SK-N-SH treated with all-trans-retinoic acid at 6 μM for 48 hours (cell line): ENCODE results near the gene NEMF.

ENCODE experiments used
- ATAC-seq: fragments of 200-7000 bp; cut with Tn5 transposase; 3 replicates; pipeline ENCODE4 v1.9.1; 2020; ENCODE audit warnings: mild to moderate bottlenecking, moderate library complexity
- ARNTL ChIP-seq: fragments of 450-650 bp; formaldehyde crosslinking; IDR thresholded peaks from 2 replicates; pipeline ENCODE4 v1.5.0; 2020; ENCODE audit warnings: low read depth, mild to moderate bottlenecking, moderate library complexity, borderline replicate concordance
- BACH2 ChIP-seq: fragments of 250-450 bp; sonication (Bioruptor Pico); IDR thresholded peaks from 2 replicates; pipeline ENCODE4 v1.9.0; 2021; ENCODE audit warnings: mild to moderate bottlenecking, borderline replicate concordance
- ESRRG ChIP-seq: fragments of 250-450 bp; sonication (Bioruptor Pico); IDR thresholded peaks from 2 replicates; pipeline ENCODE4 v1.6.1; 2021; ENCODE audit warnings: mild to moderate bottlenecking
- OSR1 ChIP-seq: fragments of 250-450 bp; sonication (Bioruptor Pico); IDR thresholded peaks from 2 replicates; pipeline ENCODE4 v1.8.0; 2022; ENCODE audit warnings: moderate library complexity, mild to moderate bottlenecking, inconsistent platforms
- PPARA ChIP-seq: fragments of 250-450 bp; sonication (Bioruptor Pico); IDR thresholded peaks from 2 replicates; pipeline ENCODE4 v1.5.0; 2020; ENCODE audit warnings: mild to moderate bottlenecking, borderline replicate concordance
- RARB ChIP-seq: fragments of 250-450 bp; sonication (Bioruptor Pico); IDR thresholded peaks from 2 replicates; pipeline ENCODE4 v1.8.0; 2021; ENCODE audit warnings: mild to moderate bottlenecking, moderate library complexity
- SNAI2 ChIP-seq: fragments of 250-450 bp; sonication (Bioruptor Pico); IDR thresholded peaks from 2 replicates; pipeline ENCODE4 v1.5.0; 2020; ENCODE audit warnings: mild to moderate bottlenecking, moderate library complexity
- TCF4 ChIP-seq: fragments of 250-450 bp; sonication (Bioruptor Pico); IDR thresholded peaks from 2 replicates; pipeline ENCODE4 v1.8.0; 2021; ENCODE audit warnings: mild to moderate bottlenecking, moderate library complexity, borderline replicate concordance
- TOX ChIP-seq: fragments of 250-450 bp; sonication (Bioruptor Pico); IDR thresholded peaks from 2 replicates; pipeline ENCODE4 v1.8.0; 2021; ENCODE audit warnings: mild to moderate bottlenecking, moderate library complexity, borderline replicate concordance
- ZC3H10 ChIP-seq: fragments of 250-450 bp; sonication (Bioruptor Pico); IDR thresholded peaks from 2 replicates; pipeline ENCODE4 v1.5.1; 2021; ENCODE audit warnings: mild to moderate bottlenecking, moderate library complexity
- ZFP3 ChIP-seq: fragments of 250-450 bp; sonication (Bioruptor Pico); IDR thresholded peaks from 2 replicates; pipeline ENCODE4 v1.5.0; 2020; ENCODE audit warnings: mild to moderate bottlenecking, moderate library complexity
- ZFP30 ChIP-seq: fragments of 450-650 bp; formaldehyde crosslinking; IDR thresholded peaks from 2 replicates; pipeline ENCODE4 v1.5.0; 2022; ENCODE audit warnings: mild to moderate bottlenecking, moderate library complexity
- ZNF565 ChIP-seq: fragments of 450-650 bp; formaldehyde crosslinking; conservative IDR thresholded peaks from 2 replicates; pipeline ENCODE4 v1.5.0; 2020; ENCODE audit warnings: low read depth, mild to moderate bottlenecking, moderate library complexity
- ZNF70 ChIP-seq: fragments of 450-650 bp; formaldehyde crosslinking; IDR thresholded peaks from 2 replicates; pipeline ENCODE4 v1.5.0; 2020; ENCODE audit warnings: mild to moderate bottlenecking, moderate library complexity
- ZNF8 ChIP-seq: fragments of 450-650 bp; formaldehyde crosslinking; IDR thresholded peaks from 2 replicates; pipeline ENCODE4 v1.5.0; 2020; ENCODE audit warnings: mild to moderate bottlenecking, moderate library complexity
- TF ChIP-seq, protein P1 (sequence below): fragments of 250-450 bp; sonication (Bioruptor Pico); IDR thresholded peaks from 2 replicates; pipeline ENCODE4 v1.8.0; 2021; ENCODE audit warnings: low read depth, mild to moderate bottlenecking, moderate library complexity, borderline replicate concordance
- TF ChIP-seq, protein P2 (sequence below): fragments of 250-450 bp; sonication (Bioruptor Pico); IDR thresholded peaks from 2 replicates; pipeline ENCODE4 v1.5.0; 2020; ENCODE audit warnings: mild to moderate bottlenecking, moderate library complexity
- TF ChIP-seq, protein P3 (sequence below): fragments of 250-450 bp; sonication (Bioruptor Pico); IDR thresholded peaks from 2 replicates; pipeline ENCODE4 v1.8.0; 2020; ENCODE audit warnings: mild to moderate bottlenecking, moderate library complexity, borderline replicate concordance
- TF ChIP-seq, protein P4 (sequence below): fragments of 250-450 bp; sonication (Bioruptor Pico); IDR thresholded peaks from 2 replicates; pipeline ENCODE4 v1.5.1; 2020; ENCODE audit warnings: low read depth, mild to moderate bottlenecking, moderate library complexity

Gene NEMF

DNA sequence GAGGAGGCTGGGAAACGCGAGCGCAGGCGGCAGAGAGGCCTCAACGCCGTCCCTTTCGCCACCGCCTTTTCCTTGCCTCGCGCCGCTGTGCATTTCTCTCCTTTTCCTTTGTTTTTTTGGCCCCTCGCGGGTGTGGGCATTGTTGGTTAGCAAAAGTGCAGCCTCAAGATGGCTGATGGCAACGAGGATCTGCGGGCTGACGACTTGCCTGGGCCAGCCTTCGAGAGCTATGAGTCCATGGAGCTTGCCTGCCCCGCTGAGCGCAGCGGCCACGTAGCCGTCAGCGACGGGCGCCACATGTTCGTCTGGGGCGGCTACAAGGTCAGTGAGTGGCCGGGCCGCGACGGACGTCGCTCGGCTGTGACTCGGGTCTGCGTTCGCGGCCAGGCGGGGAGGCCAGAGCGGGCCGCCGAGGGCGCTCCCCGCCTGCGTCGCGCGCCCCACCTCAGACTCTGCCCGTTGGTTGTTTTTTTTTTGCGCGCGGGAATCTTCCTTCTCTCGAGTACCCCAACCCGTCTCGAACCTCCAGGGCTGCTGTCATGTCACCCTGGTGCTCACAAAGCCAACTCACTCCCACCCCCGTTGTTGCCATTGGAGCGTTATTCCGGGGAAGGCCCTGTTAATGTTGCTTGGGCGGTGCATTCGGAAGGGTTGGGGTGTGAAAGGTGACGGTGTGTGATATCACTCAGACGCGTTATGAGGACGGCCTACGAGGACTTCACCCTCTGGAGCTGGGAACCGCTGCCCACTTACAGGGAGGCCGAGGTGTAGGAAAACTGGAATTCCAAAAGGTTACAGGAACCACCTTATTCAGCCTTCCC is 84.1 kb downstream of the NEMF start:
- TF ChIP-seq BACH2 (CRISPR knock-in tag) (no peak), ZNF8 (CRISPR knock-in tag) (no peak), OSR1 (CRISPR knock-in tag) (no peak), RARB (CRISPR knock-in tag) (no peak), PPARA (CRISPR knock-in tag) (no peak)
- TF ChIP-seq, protein P1, sequence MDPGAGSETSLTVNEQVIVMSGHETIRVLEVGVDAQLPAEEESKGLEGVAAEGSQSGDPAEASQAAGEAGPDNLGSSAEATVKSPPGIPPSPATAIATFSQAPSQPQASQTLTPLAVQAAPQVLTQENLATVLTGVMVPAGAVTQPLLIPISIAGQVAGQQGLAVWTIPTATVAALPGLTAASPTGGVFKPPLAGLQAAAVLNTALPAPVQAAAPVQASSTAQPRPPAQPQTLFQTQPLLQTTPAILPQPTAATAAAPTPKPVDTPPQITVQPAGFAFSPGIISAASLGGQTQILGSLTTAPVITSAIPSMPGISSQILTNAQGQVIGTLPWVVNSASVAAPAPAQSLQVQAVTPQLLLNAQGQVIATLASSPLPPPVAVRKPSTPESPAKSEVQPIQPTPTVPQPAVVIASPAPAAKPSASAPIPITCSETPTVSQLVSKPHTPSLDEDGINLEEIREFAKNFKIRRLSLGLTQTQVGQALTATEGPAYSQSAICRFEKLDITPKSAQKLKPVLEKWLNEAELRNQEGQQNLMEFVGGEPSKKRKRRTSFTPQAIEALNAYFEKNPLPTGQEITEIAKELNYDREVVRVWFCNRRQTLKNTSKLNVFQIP (CRISPR knock-in tag) = no peak
- TF ChIP-seq, protein P2, sequence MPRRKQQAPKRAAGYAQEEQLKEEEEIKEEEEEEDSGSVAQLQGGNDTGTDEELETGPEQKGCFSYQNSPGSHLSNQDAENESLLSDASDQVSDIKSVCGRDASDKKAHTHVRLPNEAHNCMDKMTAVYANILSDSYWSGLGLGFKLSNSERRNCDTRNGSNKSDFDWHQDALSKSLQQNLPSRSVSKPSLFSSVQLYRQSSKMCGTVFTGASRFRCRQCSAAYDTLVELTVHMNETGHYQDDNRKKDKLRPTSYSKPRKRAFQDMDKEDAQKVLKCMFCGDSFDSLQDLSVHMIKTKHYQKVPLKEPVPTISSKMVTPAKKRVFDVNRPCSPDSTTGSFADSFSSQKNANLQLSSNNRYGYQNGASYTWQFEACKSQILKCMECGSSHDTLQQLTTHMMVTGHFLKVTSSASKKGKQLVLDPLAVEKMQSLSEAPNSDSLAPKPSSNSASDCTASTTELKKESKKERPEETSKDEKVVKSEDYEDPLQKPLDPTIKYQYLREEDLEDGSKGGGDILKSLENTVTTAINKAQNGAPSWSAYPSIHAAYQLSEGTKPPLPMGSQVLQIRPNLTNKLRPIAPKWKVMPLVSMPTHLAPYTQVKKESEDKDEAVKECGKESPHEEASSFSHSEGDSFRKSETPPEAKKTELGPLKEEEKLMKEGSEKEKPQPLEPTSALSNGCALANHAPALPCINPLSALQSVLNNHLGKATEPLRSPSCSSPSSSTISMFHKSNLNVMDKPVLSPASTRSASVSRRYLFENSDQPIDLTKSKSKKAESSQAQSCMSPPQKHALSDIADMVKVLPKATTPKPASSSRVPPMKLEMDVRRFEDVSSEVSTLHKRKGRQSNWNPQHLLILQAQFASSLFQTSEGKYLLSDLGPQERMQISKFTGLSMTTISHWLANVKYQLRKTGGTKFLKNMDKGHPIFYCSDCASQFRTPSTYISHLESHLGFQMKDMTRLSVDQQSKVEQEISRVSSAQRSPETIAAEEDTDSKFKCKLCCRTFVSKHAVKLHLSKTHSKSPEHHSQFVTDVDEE (CRISPR knock-in tag) = no peak
- peak; percentile 50 for ATAC-seq

DNA sequence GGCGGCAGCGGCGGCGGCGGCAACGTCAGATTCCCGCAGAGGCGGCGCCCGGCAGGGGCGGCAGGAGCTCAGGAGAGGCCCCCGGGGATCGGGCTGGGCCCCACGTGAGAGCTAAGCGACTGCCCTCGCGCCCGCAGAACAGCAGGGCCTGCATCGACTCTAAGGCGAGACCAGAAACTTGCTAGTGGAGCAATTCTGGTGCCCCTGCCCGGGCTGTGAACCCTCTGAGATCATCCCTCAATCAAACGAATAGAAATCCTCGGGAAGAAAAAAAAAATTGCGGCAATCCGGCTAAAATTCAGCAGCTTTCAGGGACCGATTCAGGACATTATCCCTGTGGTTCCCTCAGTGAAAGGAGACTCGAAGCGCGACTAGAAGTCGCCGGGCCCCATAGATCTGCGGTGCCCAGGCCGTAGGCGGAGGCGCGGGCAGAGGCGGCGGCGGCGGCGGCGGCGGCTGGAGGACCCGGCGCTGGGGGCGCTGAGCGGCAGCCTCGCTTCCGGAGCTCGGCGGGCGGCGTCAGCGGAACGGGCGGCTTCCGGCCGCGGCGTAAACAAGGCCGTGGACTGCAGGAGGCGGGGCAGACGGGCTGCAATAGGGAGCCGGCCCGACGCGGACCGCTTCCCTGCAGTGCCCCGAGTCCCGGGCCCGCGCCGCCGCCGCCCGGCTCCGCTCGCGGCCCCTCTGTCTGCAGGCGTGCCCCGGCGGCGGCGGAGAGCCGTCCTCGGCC is 84.9 kb downstream of the NEMF start, which contains the start of gene KLHDC2:
KLHDC2 (plus strand) TSS at position 583 of the 730 bp plus-strand sequence. CDS start 316 bp downstream, outside the sequence.
- ATAC-seq = peak; percentile 86
- TF ChIP-seq ZC3H10 (0 out of 2 replicates have a peak, but pooled peaks have one; percentile 25), ZFP3 (CRISPR knock-in tag) (0 out of 2 replicates have a peak, but pooled peaks have one; percentile 21), ZFP30 (no peak)

DNA sequence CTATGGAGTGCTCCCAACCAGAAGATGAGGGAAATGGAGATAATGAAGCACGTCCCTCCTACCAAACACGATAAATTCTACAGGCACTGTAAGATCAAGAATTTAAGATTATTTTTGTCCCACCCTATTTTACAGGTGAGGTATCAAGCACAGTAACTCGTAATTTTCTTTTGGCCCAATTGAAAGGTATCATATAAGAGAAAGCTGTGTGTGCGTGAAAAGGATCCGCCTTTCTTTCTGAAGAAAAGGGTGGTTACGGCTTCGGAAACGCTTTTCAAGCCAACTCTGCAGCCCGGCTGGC is 85.4 kb downstream of the NEMF start:
- TF ChIP-seq PPARA (CRISPR knock-in tag) (no peak), TOX (no peak), ARNTL (CRISPR knock-in tag) (no peak), ZNF565 (CRISPR knock-in tag) (no peak)
- TF ChIP-seq, protein P3, sequence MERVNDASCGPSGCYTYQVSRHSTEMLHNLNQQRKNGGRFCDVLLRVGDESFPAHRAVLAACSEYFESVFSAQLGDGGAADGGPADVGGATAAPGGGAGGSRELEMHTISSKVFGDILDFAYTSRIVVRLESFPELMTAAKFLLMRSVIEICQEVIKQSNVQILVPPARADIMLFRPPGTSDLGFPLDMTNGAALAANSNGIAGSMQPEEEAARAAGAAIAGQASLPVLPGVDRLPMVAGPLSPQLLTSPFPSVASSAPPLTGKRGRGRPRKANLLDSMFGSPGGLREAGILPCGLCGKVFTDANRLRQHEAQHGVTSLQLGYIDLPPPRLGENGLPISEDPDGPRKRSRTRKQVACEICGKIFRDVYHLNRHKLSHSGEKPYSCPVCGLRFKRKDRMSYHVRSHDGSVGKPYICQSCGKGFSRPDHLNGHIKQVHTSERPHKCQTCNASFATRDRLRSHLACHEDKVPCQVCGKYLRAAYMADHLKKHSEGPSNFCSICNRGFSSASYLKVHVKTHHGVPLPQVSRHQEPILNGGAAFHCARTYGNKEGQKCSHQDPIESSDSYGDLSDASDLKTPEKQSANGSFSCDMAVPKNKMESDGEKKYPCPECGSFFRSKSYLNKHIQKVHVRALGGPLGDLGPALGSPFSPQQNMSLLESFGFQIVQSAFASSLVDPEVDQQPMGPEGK = no peak
- TF ChIP-seq, protein P1 (CRISPR knock-in tag) = no peak
- ATAC-seq = no peak

DNA sequence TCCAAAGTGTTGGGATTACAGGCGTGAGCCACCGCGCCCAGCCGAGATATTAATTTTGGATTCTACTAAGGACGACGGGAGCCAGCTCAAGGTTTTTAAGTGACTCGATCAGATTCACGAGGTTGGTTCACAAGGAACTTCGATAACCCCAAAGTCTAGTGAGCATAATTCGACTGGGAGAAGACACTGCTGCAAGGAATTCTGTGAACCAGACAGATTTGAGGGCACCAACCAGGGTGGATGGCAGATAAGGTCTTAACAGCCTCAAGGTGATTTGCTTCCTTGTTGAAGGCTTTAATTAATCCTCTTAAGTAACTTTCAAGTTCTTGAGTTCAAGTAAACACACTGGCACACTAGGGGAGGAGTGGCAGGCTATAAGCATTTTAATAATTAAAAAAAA is 85.7 kb downstream of the NEMF start:
- no peak for ATAC-seq
- TF ChIP-seq, protein P2 (CRISPR knock-in tag) = no peak
- no peak for TF ChIP-seq ZNF565 (CRISPR knock-in tag)
- TF ChIP-seq ESRRG = no peak
- TF ChIP-seq ZC3H10 = no peak
- no peak for TF ChIP-seq ARNTL (CRISPR knock-in tag)
- no peak for TF ChIP-seq TCF4
- TF ChIP-seq SNAI2 (CRISPR knock-in tag) = no peak
- TF ChIP-seq ZFP30 = no peak
- TF ChIP-seq, protein P4, sequence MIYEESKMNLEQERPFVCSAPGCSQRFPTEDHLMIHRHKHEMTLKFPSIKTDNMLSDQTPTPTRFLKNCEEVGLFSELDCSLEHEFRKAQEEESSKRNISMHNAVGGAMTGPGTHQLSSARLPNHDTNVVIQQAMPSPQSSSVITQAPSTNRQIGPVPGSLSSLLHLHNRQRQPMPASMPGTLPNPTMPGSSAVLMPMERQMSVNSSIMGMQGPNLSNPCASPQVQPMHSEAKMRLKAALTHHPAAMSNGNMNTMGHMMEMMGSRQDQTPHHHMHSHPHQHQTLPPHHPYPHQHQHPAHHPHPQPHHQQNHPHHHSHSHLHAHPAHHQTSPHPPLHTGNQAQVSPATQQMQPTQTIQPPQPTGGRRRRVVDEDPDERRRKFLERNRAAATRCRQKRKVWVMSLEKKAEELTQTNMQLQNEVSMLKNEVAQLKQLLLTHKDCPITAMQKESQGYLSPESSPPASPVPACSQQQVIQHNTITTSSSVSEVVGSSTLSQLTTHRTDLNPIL = no peak
- no peak for TF ChIP-seq OSR1 (CRISPR knock-in tag)
- no peak for TF ChIP-seq ZNF70
- no peak for TF ChIP-seq BACH2 (CRISPR knock-in tag)
- TF ChIP-seq, protein P3 = no peak
